Measurements from ENCODE around the gene ANKMY1.

DNA sequence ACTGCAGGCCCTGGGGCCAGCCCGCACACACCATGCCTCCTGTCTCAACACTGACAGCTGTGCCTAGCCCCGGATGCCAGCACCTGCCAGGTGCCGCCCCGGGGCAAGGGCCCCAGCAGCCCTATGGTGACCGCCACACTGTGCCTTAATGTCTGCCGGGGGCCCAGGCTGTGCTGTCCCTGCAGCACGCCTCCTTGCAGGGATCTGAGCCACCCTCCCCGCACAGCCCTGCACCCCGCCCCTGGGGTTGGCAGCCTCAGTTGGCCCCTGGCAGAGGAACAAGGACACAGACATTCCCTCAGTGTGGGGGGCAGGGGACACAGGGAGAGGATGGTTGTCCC is 20.3 kb upstream of the ANKMY1 start:
- TF ChIP-seq, protein P1, sequence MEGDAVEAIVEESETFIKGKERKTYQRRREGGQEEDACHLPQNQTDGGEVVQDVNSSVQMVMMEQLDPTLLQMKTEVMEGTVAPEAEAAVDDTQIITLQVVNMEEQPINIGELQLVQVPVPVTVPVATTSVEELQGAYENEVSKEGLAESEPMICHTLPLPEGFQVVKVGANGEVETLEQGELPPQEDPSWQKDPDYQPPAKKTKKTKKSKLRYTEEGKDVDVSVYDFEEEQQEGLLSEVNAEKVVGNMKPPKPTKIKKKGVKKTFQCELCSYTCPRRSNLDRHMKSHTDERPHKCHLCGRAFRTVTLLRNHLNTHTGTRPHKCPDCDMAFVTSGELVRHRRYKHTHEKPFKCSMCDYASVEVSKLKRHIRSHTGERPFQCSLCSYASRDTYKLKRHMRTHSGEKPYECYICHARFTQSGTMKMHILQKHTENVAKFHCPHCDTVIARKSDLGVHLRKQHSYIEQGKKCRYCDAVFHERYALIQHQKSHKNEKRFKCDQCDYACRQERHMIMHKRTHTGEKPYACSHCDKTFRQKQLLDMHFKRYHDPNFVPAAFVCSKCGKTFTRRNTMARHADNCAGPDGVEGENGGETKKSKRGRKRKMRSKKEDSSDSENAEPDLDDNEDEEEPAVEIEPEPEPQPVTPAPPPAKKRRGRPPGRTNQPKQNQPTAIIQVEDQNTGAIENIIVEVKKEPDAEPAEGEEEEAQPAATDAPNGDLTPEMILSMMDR (IDR thresholded peaks at IDR 0.05; ENCODE audit: insufficient read depth, low read length, poor library complexity, severe bottlenecking), result no peak
- no peak for TF ChIP-seq EZH2phosphoT487 (conservative IDR thresholded peaks at IDR 0.05; ENCODE audit: low read length)

Measured in SU-DHL-6 (cell line).